GM23338 (cell line): Measurements from ENCODE around the gene BPIFB2. TPM values are rescaled to one million over a fixed set of nuclear protein-coding genes. Genes with fewer than 3 reads are reported as not detected.

Experiments used
- ATAC-seq: fragments of 200-7000 bp; cut with Tn5 transposase; 3 replicates; pipeline ENCODE4 v1.9.1; 2020
- DNase-seq: peaks from one replicate; pipeline ENCODE4 v3.0.0-alpha.2; 2015; ENCODE audit warnings: low spot score
- H2AFZ ChIP-seq: fragments of 200-600 bp; sonication (generic); 2 replicates; pipeline ENCODE4 v1.8.0; 2016; ENCODE audit warnings: antibody characterized with exemption, mild to moderate bottlenecking, moderate library complexity
- H3F3A ChIP-seq: fragments of 200-600 bp; sonication (generic); replicated peaks from 2 replicates; pipeline ENCODE4 v1.8.0; 2017; ENCODE audit warnings: antibody characterized with exemption, mixed run types, low read depth
- H3K27ac ChIP-seq: fragments of 200-600 bp; sonication (generic); 2 replicates; pipeline ENCODE4 v1.6.1; 2016; ENCODE audit warnings: low read depth
- H3K27me3 ChIP-seq: fragments of 200-600 bp; sonication (generic); 2 replicates; pipeline ENCODE4 v1.8.0; 2016; ENCODE audit warnings: mild to moderate bottlenecking, mixed run types, moderate library complexity; ENCODE audit not compliant: insufficient read depth
- H3K36me3 ChIP-seq: fragments of 200-600 bp; sonication (generic); 2 replicates; pipeline ENCODE4 v1.8.0; 2016; ENCODE audit warnings: mild to moderate bottlenecking; ENCODE audit not compliant: insufficient read depth
- H3K4me1 ChIP-seq: fragments of 200-600 bp; sonication (generic); 2 replicates; pipeline ENCODE4 v1.8.0; 2016; ENCODE audit warnings: mild to moderate bottlenecking, moderate library complexity; ENCODE audit not compliant: insufficient read depth
- H3K4me2 ChIP-seq: fragments of 200-600 bp; sonication (generic); 2 replicates; pipeline ENCODE4 v1.7.1; 2017; ENCODE audit warnings: mixed run types
- H3K4me3 ChIP-seq: fragments of 200-600 bp; sonication (generic); 2 replicates; pipeline ENCODE4 v1.6.1; 2016; ENCODE audit warnings: mixed run types
- H3K79me2 ChIP-seq: fragments of 200-600 bp; sonication (generic); replicated peaks from 2 replicates; pipeline ENCODE4 v1.8.0; 2017; ENCODE audit warnings: mild to moderate bottlenecking; ENCODE audit not compliant: insufficient read depth
- H3K9me2 ChIP-seq: fragments of 200-600 bp; sonication (generic); 2 replicates; pipeline ENCODE4 v1.8.0; 2017; ENCODE audit not compliant: insufficient read depth
- H4K20me1 ChIP-seq: fragments of 200-600 bp; sonication (generic); replicated peaks from 2 replicates; pipeline ENCODE4 v1.8.0; 2017; ENCODE audit warnings: mild to moderate bottlenecking; ENCODE audit not compliant: insufficient read depth
- H3K27ac Mint-ChIP-seq: 2 replicates; pipeline ENCODE4 v1.8.0; 2020; ENCODE audit warnings: inconsistent platforms, mild to moderate bottlenecking, moderate library complexity, mixed read lengths
- H3K27me3 Mint-ChIP-seq: 3 replicates; pipeline ENCODE4 v1.8.0; 2022; ENCODE audit warnings: low read depth, mild to moderate bottlenecking, moderate library complexity, mixed read lengths, inconsistent platforms; ENCODE audit not compliant: insufficient read depth, poor library complexity
- H3K36me3 Mint-ChIP-seq: 3 replicates; pipeline ENCODE4 v1.8.0; 2021; ENCODE audit warnings: low read depth, mild to moderate bottlenecking, inconsistent platforms, moderate library complexity, mixed read lengths
- H3K4me1 Mint-ChIP-seq: 3 replicates; pipeline ENCODE4 v1.8.0; 2020; ENCODE audit warnings: mild to moderate bottlenecking, inconsistent platforms, mixed read lengths
- H3K4me3 Mint-ChIP-seq: 3 replicates; pipeline ENCODE4 v1.8.0; 2021; ENCODE audit warnings: moderate library complexity, mild to moderate bottlenecking, inconsistent platforms, mixed read lengths
- H3K9me3 Mint-ChIP-seq: 3 replicates; pipeline ENCODE4 v1.8.0; 2020; ENCODE audit warnings: moderate library complexity, mild to moderate bottlenecking, inconsistent platforms, mixed read lengths
- EZH2 ChIP-seq: fragments of 200-600 bp; sonication (generic); IDR thresholded peaks from one replicate; pipeline ENCODE4 v1.8.0; 2017; ENCODE audit warnings: antibody characterized with exemption, mild to moderate bottlenecking, low read depth; ENCODE audit not compliant: unreplicated experiment
- ZNF331 ChIP-seq: fragments of 250-450 bp; sonication (Bioruptor Pico); IDR thresholded peaks from 2 replicates; pipeline ENCODE4 v1.5.0; 2020; ENCODE audit warnings: low read depth, mild to moderate bottlenecking, moderate library complexity
- polyA plus RNA-seq: library from polyadenylated mRNA; unstranded; fragments of >200 nt; fragmentation: Nextera tagmentation; extraction: Ambion mirVana; gene quantifications from 2 replicates; pipeline ENCODE4 v1.2.1, GENCODE V29; 2016
- total RNA-seq: library from RNA; depleted of rRNA; stranded (reverse); fragments of >200 nt; shearing (Covaris generic); gene quantifications from 2 replicates; pipeline ENCODE4 v1.2.3, GENCODE V29; 2014
- TF ChIP-seq, protein P1 (sequence below): fragments of 250-450 bp; sonication (Bioruptor Pico); IDR thresholded peaks from 2 replicates; pipeline ENCODE4 v1.5.0; 2020; ENCODE audit warnings: mild to moderate bottlenecking, moderate library complexity
- TF ChIP-seq, protein P2 (sequence below): IDR thresholded peaks from 2 replicates; pipeline ENCODE4 v1.6.1; 2016; ENCODE audit warnings: antibody characterized with exemption

The BPIFB2 gene
- total and polyA plus RNA-seq, 2 experiments from 2014 or later = not detected

DNA sequence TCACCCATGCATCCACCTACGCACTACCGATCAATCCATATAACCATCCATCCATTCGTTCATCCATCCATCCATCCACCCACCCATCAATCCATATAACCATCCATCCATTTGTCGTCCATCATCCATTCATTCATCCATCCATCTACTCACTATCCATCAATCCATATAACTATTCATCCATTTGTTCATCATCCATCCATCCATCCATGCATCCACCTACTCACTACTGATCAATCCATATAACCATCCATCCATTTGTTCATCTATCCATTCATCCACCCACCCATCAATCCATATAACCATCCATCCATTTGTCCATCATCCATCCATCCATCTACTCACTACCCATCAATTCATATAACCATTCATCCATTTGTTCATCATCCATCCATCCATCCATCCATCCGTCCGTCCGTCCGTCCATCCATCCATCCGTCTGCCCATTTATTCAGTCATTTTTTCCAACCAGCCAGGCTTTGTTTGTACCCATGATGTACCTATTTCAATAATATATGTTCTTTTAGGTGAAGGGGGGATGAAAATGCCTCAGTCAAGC, 17.9 kb downstream of the BPIFB2 start (continued):
- TF ChIP-seq, protein P1, sequence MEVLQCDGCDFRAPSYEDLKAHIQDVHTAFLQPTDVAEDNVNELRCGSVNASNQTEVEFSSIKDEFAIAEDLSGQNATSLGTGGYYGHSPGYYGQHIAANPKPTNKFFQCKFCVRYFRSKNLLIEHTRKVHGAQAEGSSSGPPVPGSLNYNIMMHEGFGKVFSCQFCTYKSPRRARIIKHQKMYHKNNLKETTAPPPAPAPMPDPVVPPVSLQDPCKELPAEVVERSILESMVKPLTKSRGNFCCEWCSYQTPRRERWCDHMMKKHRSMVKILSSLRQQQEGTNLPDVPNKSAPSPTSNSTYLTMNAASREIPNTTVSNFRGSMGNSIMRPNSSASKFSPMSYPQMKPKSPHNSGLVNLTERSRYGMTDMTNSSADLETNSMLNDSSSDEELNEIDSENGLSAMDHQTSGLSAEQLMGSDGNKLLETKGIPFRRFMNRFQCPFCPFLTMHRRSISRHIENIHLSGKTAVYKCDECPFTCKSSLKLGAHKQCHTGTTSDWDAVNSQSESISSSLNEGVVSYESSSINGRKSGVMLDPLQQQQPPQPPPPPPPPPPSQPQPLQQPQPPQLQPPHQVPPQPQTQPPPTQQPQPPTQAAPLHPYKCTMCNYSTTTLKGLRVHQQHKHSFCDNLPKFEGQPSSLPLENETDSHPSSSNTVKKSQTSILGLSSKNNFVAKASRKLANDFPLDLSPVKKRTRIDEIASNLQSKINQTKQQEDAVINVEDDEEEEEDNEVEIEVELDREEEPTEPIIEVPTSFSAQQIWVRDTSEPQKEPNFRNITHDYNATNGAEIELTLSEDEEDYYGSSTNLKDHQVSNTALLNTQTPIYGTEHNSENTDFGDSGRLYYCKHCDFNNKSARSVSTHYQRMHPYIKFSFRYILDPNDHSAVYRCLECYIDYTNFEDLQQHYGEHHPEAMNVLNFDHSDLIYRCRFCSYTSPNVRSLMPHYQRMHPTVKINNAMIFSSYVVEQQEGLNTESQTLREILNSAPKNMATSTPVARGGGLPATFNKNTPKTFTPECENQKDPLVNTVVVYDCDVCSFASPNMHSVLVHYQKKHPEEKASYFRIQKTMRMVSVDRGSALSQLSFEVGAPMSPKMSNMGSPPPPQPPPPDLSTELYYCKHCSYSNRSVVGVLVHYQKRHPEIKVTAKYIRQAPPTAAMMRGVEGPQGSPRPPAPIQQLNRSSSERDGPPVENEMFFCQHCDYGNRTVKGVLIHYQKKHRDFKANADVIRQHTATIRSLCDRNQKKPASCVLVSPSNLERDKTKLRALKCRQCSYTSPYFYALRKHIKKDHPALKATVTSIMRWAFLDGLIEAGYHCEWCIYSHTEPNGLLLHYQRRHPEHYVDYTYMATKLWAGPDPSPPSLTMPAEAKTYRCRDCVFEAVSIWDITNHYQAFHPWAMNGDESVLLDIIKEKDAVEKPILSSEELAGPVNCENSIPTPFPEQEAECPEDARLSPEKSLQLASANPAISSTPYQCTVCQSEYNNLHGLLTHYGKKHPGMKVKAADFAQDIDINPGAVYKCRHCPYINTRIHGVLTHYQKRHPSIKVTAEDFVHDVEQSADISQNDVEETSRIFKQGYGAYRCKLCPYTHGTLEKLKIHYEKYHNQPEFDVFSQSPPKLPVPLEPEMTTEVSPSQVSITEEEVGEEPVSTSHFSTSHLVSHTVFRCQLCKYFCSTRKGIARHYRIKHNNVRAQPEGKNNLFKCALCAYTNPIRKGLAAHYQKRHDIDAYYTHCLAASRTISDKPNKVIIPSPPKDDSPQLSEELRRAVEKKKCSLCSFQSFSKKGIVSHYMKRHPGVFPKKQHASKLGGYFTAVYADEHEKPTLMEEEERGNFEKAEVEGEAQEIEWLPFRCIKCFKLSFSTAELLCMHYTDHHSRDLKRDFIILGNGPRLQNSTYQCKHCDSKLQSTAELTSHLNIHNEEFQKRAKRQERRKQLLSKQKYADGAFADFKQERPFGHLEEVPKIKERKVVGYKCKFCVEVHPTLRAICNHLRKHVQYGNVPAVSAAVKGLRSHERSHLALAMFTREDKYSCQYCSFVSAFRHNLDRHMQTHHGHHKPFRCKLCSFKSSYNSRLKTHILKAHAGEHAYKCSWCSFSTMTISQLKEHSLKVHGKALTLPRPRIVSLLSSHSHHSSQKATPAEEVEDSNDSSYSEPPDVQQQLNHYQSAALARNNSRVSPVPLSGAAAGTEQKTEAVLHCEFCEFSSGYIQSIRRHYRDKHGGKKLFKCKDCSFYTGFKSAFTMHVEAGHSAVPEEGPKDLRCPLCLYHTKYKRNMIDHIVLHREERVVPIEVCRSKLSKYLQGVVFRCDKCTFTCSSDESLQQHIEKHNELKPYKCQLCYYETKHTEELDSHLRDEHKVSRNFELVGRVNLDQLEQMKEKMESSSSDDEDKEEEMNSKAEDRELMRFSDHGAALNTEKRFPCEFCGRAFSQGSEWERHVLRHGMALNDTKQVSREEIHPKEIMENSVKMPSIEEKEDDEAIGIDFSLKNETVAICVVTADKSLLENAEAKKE (CRISPR knock-in tag) = no peak
- TF ChIP-seq, protein P2, sequence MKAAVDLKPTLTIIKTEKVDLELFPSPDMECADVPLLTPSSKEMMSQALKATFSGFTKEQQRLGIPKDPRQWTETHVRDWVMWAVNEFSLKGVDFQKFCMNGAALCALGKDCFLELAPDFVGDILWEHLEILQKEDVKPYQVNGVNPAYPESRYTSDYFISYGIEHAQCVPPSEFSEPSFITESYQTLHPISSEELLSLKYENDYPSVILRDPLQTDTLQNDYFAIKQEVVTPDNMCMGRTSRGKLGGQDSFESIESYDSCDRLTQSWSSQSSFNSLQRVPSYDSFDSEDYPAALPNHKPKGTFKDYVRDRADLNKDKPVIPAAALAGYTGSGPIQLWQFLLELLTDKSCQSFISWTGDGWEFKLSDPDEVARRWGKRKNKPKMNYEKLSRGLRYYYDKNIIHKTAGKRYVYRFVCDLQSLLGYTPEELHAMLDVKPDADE = no peak
- no peak for TF ChIP-seq EZH2

DNA sequence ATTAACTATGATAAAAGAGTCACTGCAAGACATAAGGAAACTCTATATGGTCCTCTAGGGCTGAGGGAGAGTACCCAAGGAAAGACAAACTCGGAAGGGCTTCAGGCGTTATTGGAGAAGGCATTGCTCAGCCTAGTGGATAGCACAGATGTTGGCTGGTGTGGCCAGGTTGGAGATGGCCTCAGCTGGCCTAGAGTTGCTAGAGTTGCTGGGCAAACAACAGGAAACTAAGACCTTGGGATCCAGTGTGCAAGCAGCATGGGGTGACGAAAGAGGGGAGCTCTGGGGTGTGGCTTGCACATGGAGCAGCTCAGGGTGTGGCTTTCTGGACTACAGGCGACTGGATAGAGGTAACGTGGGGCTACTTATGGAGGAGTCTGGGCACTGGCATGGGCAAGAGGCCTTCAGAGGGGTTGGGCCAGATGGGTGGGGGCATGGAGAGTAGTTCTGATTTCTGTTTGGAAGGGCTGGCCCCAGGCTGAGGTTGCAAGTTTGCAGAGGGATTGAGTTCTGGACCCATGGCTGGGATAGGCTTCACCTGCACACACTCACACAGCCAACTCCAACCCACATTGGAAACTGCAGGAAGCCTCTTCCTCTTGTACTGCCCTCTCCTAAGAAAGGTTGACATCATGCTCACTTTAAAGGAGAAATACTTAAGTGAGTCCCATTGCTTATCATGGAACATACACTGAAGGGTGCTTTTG, 18.7 kb downstream of the BPIFB2 start:
- no peaks in the 10 kb centered on the region for H4K20me1 ChIP-seq
- H3K4me1 Mint-ChIP-seq = no peaks in the 10 kb centered on the region
- no peak for TF ChIP-seq ZNF331 (CRISPR knock-in tag)
- TF ChIP-seq, protein P1 (CRISPR knock-in tag) = no peak

More for the DNA sequence above, 18.7 kb downstream of the BPIFB2 start:
- H3K9me2 ChIP-seq = 0 out of 2 replicates have a peak, but pooled peaks cover 6% of the 10 kb centered on the region
- H3K4me3 Mint-ChIP-seq = no peak overlapping the region
- no peak overlapping the region for H3K4me2 ChIP-seq
- no peak for DNase-seq
- no peaks in the 10 kb centered on the region for H3K27me3 ChIP-seq
- no peak overlapping the region for H2AFZ ChIP-seq
- no peaks in the 10 kb centered on the region for H3K36me3 ChIP-seq
- H3K4me3 ChIP-seq = no peak overlapping the region
- H3K27ac Mint-ChIP-seq = no peak overlapping the region
- H3K36me3 Mint-ChIP-seq = no peaks in the 10 kb centered on the region
- H3F3A ChIP-seq = no peaks in the 10 kb centered on the region
- H3K27me3 Mint-ChIP-seq = no peaks in the 10 kb centered on the region
- no peaks in the 10 kb centered on the region for H3K79me2 ChIP-seq
- no peaks in the 10 kb centered on the region for H3K9me3 Mint-ChIP-seq
- no peaks in the 10 kb centered on the region for H3K4me1 ChIP-seq
- no peak for ATAC-seq
- no peak overlapping the region for H3K27ac ChIP-seq
